COR-L47 (cell line): ENCODE measurements around the gene ADAM11.
"Not testable (repeated sequence)": the region's sequence is repeated elsewhere in the genome, so short reads cannot be mapped to it uniquely, and the experiment has no call there.

Experiments used
- DNase-seq: peaks from one replicate; lab custom pipeline; 2025; lab: John Stamatoyannopoulos, UW

ADAM11 gene

DNA sequence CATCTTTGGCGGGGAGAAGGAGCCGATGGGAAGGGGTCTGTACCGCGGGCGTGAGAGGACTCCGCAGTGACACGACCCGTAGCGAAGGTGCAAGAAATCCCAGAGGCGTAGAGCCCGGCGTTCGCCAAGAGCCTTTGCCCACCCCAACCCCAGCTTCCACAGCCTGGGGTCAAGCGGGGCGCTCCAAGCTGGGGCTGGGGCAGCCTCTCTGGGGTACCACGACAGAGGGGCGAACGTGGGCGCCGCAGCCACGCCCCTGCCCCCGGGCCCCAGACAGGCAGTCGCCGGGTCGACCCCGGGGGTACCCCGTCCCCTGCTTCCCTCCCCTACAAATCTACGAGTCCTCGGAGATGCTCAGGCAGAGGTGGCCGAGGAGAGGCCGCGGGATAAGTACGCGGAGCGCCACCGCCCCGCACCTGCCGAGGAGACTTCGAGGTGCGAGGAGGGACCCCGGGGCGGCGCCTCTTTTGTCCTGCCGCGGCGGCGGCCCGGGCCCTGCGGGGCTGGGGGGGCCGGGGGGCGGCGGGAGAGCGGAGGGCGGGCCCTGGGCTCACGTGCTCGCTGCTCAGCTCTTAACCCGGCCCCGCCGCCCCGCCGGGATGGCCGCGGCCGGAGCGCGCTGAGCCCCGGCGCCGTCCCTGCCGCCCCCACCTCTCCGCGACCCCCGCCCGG, at the start of gene ADAM11:
ADAM11 (plus strand) TSS at position 575 of the 672 bp plus-strand sequence. CDS start 212 bp downstream, outside the sequence.
- DNase-seq: no peak

- DNase-seq: no peak
Measured at GRCh38 chr17:44719444-44719843, 39.3 kb upstream of the ADAM11 start.

- no peak for DNase-seq
Measured at GRCh38 chr17:44722254-44722653, 36.5 kb upstream of the ADAM11 start.

DNA sequence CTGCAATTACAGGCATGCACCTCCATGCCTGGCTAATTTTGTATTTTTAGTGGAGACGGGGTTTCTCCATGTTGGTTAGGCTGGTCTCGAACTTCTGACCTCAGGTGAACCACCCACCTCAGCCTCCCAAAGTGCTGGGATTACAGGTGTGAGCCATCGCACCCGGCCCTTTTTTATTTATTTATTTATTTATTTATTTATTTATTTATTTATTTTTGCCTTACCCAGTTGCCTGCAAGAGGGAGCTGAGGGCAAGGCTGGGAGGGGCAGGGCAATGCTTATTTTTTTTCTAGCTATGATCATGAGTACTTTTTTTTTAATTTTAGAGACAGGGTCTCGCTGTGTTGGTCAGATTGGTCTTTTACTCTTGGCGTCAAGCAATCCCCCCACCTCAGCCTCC, 32.7 kb upstream of the ADAM11 start:
- DNase-seq: not testable (repeated sequence)

- no peak for DNase-seq
Measured at GRCh38 chr17:44733753-44734152, 25.0 kb upstream of the ADAM11 start.

DNA sequence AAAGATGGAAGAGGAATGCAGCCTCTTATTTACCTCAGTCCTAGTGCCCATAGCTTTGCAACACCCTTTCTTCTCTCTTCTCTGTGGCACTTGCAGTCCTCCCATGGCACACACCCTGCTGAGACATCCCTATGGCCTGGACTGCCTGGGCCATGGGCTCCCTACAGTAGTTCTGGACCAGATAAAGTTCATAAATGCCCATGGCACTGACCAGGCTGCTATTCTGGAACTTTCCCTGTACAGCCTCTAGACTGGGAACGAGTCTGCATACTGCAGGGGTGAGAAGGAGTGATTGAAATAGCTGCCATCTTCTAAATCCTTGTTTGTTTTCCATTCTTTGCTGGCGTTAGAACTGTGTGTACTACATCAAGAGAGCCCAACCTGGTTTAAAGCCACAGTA, 24.5 kb upstream of the ADAM11 start:
- DNase-seq: no peak

DNA sequence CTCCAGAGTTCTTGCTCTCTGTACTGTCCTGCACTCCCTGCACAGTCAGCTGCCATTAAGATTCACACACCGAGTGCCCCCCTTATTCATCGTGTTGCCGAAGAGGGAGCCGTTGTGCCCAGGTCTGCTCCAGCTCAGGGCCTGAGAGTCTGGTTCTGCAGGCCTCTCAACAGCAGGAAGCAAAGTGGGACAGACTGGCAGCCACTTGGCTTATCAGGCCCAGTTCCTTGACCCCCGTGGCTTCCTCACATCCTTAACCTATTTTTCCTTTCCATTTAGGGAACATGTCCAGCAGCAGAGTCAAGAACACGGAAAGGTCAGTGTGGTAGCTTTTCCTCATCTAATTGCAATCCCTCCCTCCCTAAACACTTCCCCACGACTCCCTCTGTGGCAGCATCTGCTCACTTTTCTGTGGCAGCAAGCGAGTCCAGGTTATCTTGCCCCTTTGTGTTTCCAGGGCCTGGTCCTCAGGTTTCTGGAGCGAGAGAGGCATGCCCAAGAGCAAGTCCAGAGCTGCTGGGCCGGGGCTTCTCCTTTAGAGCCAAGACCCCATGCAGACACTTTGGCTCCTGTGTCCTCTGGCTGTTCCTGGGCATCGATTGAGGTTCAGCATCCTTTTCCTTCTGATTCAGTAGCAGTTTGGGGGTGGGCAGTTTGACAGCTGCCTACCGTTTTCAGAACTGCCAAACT, 22.1 kb upstream of the ADAM11 start:
- DNase-seq: no peak

- no peak for DNase-seq
Measured at GRCh38 chr17:44738214-44738906, 20.4 kb upstream of the ADAM11 start.

GRCh38 chr17:44741316-44741715, 17.5 kb upstream of the ADAM11 start:
- no peak for DNase-seq

DNA sequence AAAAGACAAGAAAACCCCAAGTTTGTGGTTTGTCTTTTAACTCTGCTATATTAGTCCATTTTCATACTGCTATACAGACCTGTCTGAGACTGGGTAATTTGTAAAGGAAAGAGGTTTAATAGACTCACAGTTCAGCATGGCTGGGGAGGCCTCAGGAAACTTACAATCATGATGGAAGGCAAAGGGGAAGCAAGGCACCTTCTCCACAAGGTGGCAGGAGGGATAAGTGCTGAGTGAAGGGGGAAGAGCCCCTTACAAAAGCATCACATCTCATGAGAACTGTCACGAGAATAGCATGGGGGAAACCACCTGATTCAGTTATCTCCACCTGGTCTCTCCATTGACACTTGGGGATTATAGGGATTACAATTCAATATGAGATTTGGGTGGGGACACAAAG, 13.5 kb upstream of the ADAM11 start:
- DNase-seq: no peak

DNA sequence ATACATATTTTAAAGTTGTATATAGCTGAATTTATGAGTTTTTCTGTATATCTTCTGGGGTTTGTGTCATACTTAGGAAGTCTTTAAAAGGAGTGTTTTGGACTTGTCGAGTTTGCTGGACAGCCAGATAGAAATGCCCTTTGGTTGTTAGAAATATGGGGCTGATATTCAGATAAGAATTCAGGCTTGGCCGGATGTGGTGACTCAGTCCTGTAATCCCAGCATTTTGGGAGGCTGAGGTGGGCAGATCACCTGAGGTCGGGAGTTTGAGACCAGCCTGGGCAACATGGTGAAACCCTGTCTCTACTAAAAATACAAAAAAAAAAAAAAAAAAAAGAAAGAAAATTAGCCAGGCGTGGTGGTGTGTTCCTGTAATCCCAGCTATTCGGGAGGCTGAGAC, 13.1 kb upstream of the ADAM11 start:
- not testable (repeated sequence) for DNase-seq

DNA sequence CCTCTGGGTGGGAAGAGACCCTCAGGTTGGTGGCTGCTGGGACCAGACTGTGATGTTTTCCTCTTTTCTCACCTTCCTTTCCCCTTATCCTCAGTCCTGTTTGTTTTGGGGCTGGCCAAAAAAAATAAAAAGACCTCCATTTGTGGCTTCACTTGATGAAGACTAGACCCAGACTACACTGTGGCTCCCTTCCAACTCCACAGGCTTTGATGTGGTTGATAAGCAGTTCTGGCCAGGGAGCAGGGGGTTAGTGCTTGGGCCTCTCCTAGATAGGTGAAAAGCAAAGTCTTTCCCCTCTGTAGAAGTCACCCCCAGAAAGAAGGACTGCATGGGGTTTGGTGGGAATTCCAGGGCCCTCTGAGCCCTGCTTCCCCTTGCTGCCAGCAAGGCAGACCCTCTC, 11.2 kb upstream of the ADAM11 start:
- no peak for DNase-seq

GRCh38 chr17:44749076-44749979, 9.5 kb upstream of the ADAM11 start:
- DNase-seq: no peak

DNA sequence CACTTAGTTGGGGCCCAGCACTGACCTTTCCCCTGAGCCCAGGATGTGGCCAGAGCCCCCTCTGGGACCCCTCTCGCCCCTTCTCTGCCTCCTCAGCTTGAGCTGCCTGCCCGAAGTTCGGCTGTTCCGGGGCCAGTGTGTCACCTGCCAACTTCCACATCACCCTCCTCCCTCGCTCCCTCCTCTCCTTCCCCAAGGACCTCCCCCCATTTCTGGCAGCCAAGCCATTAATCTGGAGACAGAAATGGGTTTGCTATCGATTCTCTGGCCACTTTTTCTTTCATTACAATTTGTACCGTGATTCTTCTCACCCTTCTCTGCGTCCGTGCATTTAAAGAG, 8.8 kb upstream of the ADAM11 start:
- no peak for DNase-seq

GRCh38 chr17:44751331-44751730, 7.5 kb upstream of the ADAM11 start:
- DNase-seq: no peak

GRCh38 chr17:44751806-44752205, 7.0 kb upstream of the ADAM11 start:
- no peak for DNase-seq

DNA sequence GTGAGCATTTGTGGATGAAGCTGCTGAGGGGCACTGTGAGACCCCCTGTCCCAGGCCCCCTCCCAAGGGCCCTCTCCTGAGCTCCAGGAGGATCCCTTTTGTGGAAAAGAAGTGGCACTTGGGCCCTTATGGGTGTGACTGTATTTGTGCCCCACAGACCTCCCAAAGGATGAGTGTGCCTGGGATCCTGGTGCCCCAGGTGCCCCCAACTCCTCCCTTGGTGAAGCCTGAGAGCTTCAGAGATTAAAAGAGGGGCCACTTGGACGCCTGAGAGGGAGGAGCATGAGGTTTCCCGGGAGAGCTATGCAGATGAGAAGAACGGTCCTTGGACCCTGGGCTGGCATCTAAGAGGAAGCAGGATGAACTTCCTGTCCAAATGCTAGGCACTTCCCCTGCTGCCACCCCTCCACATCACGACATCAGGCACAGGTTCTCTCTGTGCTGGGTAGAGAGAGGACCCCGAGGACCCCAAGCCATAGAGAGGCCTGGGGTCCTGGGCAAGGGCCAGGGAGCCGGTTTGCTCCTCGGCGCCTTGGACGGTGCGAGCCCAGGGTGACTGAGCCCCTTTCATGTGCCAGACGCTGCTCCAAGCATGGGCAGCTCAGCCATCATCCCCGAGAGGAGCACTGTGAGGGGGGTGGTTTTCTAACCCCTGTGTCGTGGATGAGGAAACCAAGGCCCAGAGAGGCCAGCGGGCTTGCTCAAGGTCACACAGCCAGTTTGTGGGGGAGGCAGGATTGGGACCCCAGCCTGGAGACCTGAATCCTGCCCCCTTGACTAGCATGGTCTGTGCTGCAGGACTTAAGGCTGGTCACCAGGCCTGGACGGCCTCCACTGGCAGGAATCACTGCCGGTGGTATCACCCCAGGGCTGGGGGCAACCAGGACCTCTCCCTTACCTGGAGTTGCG, 5.6 kb upstream of the ADAM11 start:
- no peak for DNase-seq

- DNase-seq: no peak
Measured at GRCh38 chr17:44754276-44754675, 4.5 kb upstream of the ADAM11 start.

GRCh38 chr17:44755180-44755579, 3.6 kb upstream of the ADAM11 start:
- not testable (repeated sequence) for DNase-seq

DNA sequence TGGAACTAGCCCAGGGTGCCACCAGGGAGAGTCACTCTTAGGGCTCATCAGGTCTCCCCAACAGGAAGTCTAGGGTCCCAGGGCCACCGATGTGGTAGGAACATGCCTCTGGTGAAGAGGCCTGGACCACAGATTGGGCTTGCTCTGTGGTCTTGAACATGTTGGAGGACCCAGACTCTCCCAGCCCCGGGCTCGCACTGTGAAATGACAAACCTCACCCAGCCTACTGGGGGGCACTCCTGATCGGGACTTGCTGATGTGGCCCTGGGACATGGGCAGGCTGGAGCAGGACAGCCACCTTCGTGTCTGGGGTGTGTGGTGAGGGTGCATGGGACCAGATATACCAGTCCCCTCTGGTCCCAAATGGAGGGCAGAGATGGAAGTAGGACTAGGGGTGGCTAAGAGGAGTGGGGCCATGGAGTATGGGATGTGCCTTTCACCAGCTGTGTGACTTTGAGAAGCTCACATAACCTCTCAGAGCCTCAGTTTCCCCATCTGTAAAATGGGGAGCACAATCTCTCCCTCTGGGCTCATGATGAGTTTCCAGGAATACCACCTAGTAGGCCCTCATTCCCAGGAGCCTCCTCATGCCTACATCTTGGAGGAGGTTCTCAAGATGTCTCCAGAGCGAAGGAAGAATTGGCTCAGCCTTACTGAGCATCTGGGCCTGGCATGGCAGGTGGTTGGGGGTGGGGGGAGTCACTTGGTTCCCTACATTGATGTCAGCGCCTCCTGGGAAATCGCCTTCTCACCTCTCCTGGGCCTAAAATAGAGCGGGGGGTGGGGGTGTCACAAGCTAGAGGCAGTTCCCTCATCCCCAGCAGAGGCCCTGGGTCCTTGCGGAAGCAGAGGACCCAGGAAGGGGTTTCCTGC, 1.5 kb upstream of the ADAM11 start:
- DNase-seq: no peak
